ENCODE data around the gene MAPK13.

DNA sequence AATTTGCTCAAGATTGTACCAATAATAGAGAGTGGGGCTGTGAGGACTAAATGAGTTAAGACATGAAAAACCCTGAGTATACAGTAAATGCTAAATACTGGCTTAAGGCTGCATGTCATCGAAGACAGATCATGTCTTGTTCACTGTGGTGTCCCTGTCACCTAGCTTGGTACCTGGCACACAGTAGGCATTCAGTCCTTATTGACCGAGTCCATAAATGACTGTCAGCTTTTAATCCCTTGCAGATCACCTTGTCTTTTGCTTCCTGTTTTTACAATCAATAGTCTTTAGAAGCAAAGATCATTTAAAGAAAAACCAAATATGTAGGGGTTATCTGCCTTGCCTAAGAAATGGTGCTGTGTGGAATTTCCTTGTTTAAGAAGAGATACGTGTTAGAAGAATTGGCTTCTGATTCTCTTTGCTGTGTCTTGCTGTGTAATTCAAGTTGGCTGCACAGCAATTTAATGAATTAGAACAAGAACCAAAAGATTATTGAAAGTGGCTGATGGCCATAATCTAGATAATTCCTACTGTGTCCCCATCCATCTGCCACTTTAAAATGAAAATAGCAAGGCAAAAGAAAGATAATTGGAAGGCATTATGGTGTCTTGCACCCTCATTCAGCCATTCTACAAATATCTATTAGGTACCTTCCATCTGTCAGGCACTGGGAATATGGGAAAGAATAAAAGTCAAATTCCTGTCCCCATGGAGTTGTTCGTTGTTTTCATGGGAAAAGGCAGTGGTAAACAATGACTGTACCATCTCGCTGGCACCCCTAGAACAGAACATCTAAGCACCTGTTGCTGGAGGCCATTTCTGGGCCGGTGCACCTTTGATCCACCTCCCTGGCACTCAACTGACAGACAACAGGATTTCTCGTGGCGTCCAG is 12.4 kb upstream of the MAPK13 start:
- TF ChIP-seq FOXM1 (IDR thresholded peaks at IDR 0.05; ENCODE audit: borderline replicate concordance, low read depth) (no peak), YY1 (IDR thresholded peaks at IDR 0.05; ENCODE audit: low read depth) (no peak), TAF1 (IDR thresholded peaks at IDR 0.05; ENCODE audit: low read depth) (no peak), RAD21 (IDR thresholded peaks at IDR 0.05; ENCODE audit: low read depth) (no peak), NFIC (IDR thresholded peaks at IDR 0.05) (no peak), EGR1 (IDR thresholded peaks at IDR 0.05) (no peak), EP300 (IDR thresholded peaks at IDR 0.05; ENCODE audit: borderline replicate concordance) (no peak), MAX (IDR thresholded peaks at IDR 0.05) (no peak)
- TF ChIP-seq, protein P1, sequence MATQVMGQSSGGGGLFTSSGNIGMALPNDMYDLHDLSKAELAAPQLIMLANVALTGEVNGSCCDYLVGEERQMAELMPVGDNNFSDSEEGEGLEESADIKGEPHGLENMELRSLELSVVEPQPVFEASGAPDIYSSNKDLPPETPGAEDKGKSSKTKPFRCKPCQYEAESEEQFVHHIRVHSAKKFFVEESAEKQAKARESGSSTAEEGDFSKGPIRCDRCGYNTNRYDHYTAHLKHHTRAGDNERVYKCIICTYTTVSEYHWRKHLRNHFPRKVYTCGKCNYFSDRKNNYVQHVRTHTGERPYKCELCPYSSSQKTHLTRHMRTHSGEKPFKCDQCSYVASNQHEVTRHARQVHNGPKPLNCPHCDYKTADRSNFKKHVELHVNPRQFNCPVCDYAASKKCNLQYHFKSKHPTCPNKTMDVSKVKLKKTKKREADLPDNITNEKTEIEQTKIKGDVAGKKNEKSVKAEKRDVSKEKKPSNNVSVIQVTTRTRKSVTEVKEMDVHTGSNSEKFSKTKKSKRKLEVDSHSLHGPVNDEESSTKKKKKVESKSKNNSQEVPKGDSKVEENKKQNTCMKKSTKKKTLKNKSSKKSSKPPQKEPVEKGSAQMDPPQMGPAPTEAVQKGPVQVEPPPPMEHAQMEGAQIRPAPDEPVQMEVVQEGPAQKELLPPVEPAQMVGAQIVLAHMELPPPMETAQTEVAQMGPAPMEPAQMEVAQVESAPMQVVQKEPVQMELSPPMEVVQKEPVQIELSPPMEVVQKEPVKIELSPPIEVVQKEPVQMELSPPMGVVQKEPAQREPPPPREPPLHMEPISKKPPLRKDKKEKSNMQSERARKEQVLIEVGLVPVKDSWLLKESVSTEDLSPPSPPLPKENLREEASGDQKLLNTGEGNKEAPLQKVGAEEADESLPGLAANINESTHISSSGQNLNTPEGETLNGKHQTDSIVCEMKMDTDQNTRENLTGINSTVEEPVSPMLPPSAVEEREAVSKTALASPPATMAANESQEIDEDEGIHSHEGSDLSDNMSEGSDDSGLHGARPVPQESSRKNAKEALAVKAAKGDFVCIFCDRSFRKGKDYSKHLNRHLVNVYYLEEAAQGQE (IDR thresholded peaks at IDR 0.05; ENCODE audit: low read depth), result no peak
